Dendritic cell treated with granulocyte-macrophage colony-stimulating factor and Interleukin-4, amounts not matched to agents 40 ng/mL and 50 ng/mL, for 4 days (primary cell): ENCODE measurements around the gene CHST1.

Experiments used
- H3K27ac Mint-ChIP-seq: one replicate; pipeline ENCODE4 v1.8.0; 2022; ENCODE audit warnings: mild to moderate bottlenecking, mixed read lengths
- H3K27me3 Mint-ChIP-seq: one replicate; pipeline ENCODE4 v1.8.0; 2022; ENCODE audit warnings: mild to moderate bottlenecking, mixed read lengths
- H3K36me3 Mint-ChIP-seq: one replicate; pipeline ENCODE4 v1.8.0; 2022; ENCODE audit warnings: low read depth, mixed read lengths
- H3K4me1 Mint-ChIP-seq: one replicate; pipeline ENCODE4 v1.8.0; 2022; ENCODE audit warnings: low read depth, mixed read lengths
- H3K4me3 Mint-ChIP-seq: one replicate; pipeline ENCODE4 v1.8.0; 2022; ENCODE audit warnings: mild to moderate bottlenecking, moderate library complexity, mixed read lengths
- H3K9me3 Mint-ChIP-seq: one replicate; pipeline ENCODE4 v1.8.0; 2022; ENCODE audit warnings: mixed read lengths
- intact Hi-C: fragments of 100-400 bp; cut with micrococcal nuclease; formaldehyde crosslinking; loops from one replicate; pipeline ENCODE4 v1.15.0; 2022

CHST1 gene

DNA sequence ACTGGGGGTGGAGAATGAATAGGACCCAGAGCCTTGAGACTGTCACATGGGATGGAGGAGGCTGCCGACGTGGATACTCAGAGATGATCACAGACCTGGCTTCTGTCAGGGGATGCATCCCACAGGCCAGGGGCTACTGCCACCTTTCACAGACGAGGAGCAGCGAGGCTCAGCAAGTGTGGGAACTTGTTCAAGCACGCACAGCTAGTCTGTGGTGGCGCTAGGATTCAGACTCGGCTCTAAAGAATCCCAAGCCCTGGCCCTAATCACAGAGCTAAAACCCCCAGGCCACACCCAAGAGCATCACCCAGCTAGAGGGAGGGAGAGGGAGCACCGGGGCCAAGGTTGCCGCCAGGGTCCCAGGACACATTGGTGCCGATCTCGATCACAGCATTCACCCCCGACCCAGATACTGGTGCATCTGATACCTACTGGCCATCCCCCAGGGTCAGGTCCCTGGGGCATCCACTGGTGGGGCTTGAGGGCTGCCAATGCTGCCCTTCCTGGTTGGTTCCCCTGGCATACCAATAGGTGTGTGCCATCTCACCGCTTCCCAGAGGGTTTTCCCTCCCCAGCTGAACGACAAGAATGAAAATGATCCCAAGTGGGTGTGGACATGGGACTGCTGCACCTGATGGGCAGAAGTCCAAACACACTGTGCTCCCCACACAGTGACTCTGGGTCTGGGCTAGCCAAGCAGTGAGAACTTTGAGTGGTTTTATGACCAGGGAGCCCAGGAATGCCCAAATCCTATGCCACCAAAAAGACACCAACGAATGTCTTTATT lies 6.2 kb downstream of the CHST1 start:
- peaks cover 7% of the 10 kb centered on the region for H3K4me1 Mint-ChIP-seq
- intact Hi-C loops, result no loop called here
- no peaks in the 10 kb centered on the region for H3K36me3 Mint-ChIP-seq
- H3K27me3 Mint-ChIP-seq, result peaks cover 77% of the 10 kb centered on the region
- no peak overlapping the region for H3K4me3 Mint-ChIP-seq
- no peaks in the 10 kb centered on the region for H3K9me3 Mint-ChIP-seq
- H3K27ac Mint-ChIP-seq, result no peak overlapping the region

DNA sequence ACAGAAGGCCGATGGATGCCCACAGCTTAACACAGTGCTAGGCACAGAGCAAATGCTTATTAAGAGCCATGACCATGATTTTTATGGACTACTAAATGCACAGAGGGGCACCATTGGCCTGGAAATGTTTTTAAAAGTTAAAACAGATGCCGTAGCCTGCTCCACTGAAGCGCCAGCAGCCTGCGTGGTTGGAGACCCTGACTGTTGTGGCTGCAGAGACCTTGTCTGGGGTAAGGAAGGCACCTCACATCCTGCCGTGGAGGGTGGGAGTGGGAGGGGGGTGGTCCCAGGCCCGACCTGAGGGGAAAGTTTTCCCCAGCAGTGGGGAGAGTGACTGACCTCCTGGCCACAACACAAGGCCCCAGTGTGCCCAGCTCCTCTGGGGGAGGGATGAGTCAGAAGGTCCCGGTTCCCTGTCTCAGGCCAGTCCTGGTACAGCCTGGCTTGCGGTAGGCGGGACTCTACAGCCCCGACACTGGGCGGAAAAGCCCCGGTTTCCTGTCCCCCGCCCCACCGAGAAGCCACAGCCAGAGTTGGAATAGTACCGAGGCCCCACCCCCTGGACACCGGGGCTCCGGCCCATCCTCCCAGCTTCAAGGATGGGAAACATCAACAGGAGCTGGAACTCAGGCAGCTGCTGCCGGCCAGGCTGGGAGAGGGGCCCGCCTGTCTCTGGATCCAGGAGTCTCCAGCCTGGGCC lies 7.0 kb downstream of the CHST1 start:
- peaks cover 7% of the 10 kb centered on the region for H3K4me1 Mint-ChIP-seq
- H3K4me3 Mint-ChIP-seq, result no peak overlapping the region
- peaks cover 74% of the 10 kb centered on the region for H3K27me3 Mint-ChIP-seq
- intact Hi-C loops, result no loop called here
- H3K9me3 Mint-ChIP-seq, result no peaks in the 10 kb centered on the region
- H3K36me3 Mint-ChIP-seq, result no peaks in the 10 kb centered on the region
- H3K27ac Mint-ChIP-seq, result no peak overlapping the region

DNA sequence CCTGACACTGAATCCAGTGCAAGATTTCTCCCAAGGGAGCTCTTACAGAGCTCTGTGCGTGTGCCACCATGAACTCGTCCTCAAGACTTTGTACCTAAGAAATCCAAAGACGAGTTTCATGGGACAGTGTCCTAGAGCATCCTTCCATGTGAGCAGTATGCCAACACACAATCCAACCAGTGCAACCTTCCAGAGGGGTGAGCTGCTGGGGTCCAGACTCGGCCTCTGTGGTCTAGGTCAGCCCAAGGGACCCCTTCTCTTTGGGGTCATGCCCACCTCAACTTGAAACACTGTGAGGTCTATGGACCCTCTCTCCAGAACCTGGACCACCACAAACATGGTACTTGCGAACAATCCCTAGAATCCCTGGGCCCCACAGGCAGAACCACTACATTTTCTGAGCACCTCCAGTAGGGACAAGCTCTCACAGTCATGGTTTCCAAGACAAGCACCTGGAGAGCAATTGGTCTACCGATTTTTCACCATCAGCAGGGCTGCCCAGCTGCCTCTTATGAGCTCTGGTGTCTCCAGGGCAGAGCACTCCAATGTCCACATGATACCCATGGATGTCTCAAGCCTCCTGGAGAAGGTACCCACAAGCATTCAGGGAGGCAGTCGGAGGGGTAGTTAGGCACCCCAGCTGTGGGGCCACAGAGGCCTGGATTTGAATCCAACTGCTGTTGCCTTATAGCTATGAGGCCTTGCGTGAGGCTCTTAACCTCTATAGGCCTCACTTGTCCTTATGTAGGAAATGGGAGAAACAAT lies 7.7 kb downstream of the CHST1 start:
- no peaks in the 10 kb centered on the region for H3K36me3 Mint-ChIP-seq
- H3K9me3 Mint-ChIP-seq, result no peaks in the 10 kb centered on the region
- intact Hi-C loops, result no loop called here
- no peak overlapping the region for H3K27ac Mint-ChIP-seq
- H3K4me1 Mint-ChIP-seq, result peaks cover 7% of the 10 kb centered on the region
- peaks cover 73% of the 10 kb centered on the region for H3K27me3 Mint-ChIP-seq
- H3K4me3 Mint-ChIP-seq, result no peak overlapping the region

DNA sequence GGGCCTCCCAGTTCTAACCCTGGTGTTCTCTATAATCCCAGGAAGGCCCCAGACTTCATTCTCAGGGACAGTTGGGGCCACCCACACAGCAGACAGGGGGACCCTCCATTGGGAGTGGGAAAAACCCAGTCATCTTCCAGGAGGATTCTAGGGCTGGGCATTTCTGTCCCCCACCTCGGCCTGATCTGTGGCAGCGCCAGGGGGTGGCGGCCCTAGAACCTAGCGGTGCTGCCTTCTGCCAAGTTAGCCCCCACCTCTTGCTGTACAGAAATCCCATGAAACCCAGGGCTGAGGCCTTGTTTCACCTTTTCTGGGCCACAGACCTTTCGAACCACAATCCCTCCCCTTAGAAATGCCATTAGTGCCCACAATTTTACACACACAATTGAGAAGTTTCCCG lies 9.6 kb downstream of the CHST1 start:
- Mint-ChIP-seq H3K36me3 (no peaks in the 10 kb centered on the region), H3K9me3 (no peaks in the 10 kb centered on the region), H3K27ac (no peak overlapping the region), H3K4me1 (peaks cover 7% of the 10 kb centered on the region), H3K4me3 (no peak overlapping the region), H3K27me3 (peaks cover 71% of the 10 kb centered on the region)
- intact Hi-C loops, result loop anchor here (1.0 kb wide), 1 partner anchor 285 kb away; no protein-coding TSS in a partner anchor

DNA sequence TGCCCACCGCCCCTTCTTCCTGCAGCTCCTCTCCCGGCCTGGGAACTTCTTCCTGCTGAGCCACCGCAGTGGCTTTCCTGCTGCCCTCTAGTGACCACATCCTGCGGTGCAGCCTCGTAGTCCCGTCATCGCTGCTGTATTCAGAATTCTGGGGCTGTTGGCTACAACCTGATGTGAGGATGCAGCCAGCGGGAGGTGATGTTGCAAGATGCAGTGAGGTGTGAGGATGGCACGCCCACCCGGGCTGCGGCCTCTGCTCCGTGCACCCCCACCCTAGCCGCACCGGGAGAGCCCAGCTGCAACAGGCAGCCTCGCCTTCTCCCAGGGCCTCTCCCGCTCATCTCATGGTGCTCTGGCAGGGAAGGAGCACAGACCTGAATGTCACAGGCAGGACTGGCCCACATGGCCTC lies 10.1 kb downstream of the CHST1 start:
- Mint-ChIP-seq H3K27me3 (peaks cover 71% of the 10 kb centered on the region), H3K9me3 (no peaks in the 10 kb centered on the region), H3K4me1 (peaks cover 7% of the 10 kb centered on the region), H3K4me3 (no peak overlapping the region), H3K36me3 (no peaks in the 10 kb centered on the region), H3K27ac (no peak overlapping the region)
- intact Hi-C loops, result loop anchor here (1.0 kb wide), 1 partner anchor 284 kb away; no protein-coding TSS in a partner anchor

DNA sequence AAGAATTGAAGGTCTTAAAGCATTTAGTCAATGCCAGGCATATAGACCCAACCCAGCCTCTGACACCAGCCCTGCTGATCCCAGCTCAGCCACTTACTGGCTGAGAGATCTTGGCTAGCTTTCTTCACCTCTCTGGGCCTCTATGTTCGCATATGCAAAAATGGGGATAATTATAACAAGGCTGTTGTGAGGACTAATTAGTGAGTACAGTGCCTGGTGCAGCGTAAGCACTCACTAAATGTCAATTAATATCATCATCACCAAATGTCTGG lies 10.5 kb downstream of the CHST1 start:
- H3K27ac Mint-ChIP-seq, result no peak overlapping the region
- intact Hi-C loops, result loop anchor here (1.0 kb wide), 1 partner anchor 284 kb away; no protein-coding TSS in a partner anchor
- peaks cover 7% of the 10 kb centered on the region for H3K4me1 Mint-ChIP-seq
- peaks cover 70% of the 10 kb centered on the region for H3K27me3 Mint-ChIP-seq
- H3K4me3 Mint-ChIP-seq, result no peak overlapping the region
- H3K9me3 Mint-ChIP-seq, result no peaks in the 10 kb centered on the region
- no peaks in the 10 kb centered on the region for H3K36me3 Mint-ChIP-seq

DNA sequence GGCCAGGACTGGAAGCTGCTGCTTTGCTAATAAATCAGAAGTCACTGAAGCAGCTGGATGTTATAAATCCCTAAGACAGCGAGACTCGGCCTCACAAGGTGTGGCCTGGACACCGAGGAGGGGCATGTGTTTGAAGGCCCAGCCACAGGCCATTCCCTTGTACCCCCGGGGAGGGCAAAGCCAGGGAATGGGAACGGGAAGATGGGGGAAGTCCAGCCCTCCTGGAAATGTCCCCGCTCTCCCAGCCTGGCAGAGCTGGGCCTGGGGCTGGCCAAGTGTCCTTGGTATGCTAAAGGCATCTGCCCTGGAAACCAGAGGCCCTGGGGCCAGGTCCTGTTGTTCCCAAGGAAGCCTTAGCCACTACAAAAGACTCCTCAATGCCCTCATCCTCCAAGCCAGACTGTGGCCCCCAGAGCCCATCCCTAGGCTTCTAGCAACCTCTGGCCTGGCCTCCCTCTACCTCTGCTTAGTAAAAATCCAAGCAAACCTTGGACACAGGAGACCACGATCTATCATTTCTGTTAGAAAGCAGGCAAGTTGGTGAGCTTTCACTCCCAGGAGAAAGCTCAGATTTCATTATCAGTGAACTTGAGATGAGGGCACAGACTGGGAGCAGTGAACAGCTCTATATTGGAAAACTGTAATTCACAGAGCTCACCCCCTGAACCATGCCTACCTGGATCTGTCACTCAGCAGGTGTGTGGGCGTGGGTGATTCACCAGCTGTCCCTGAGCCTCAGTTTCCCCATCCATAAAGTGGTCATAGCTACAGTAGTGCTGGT lies 11.0 kb downstream of the CHST1 start:
- Mint-ChIP-seq H3K36me3 (no peaks in the 10 kb centered on the region), H3K27ac (no peak overlapping the region), H3K27me3 (peaks cover 70% of the 10 kb centered on the region)

DNA sequence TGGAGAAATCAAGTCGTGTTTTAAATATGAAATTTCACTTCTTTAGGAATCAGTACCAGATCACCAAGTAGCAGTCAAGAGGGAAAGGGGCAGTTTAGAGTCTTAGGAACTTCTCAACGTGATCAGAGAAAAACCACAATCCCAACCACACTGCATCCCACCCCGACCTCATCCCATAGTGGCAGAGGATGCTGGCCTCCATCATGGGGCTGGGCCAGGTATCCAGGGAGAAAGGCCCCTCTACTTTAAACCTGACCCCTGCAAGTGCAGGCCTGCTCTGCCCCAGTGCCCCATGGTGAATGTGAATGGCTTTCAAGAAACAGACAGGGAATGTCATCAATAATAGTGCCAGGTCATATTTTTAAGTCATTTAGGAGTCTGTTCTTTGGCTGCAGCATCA lies 12.1 kb downstream of the CHST1 start:
- H3K4me3 Mint-ChIP-seq, result no peak overlapping the region
- H3K36me3 Mint-ChIP-seq, result no peaks in the 10 kb centered on the region
- no peaks in the 10 kb centered on the region for H3K9me3 Mint-ChIP-seq
- no peaks in the 10 kb centered on the region for H3K4me1 Mint-ChIP-seq
- H3K27ac Mint-ChIP-seq, result no peak overlapping the region
- intact Hi-C loops, result no loop called here
- H3K27me3 Mint-ChIP-seq, result peaks cover 62% of the 10 kb centered on the region

More for the DNA sequence above, 11.0 kb downstream of the CHST1 start:
- Mint-ChIP-seq H3K4me3 (no peak overlapping the region), H3K4me1 (peaks cover 7% of the 10 kb centered on the region), H3K9me3 (no peaks in the 10 kb centered on the region)
- intact Hi-C loops, result loop anchor here (1.0 kb wide), 1 partner anchor 283 kb away; no protein-coding TSS in a partner anchor

DNA sequence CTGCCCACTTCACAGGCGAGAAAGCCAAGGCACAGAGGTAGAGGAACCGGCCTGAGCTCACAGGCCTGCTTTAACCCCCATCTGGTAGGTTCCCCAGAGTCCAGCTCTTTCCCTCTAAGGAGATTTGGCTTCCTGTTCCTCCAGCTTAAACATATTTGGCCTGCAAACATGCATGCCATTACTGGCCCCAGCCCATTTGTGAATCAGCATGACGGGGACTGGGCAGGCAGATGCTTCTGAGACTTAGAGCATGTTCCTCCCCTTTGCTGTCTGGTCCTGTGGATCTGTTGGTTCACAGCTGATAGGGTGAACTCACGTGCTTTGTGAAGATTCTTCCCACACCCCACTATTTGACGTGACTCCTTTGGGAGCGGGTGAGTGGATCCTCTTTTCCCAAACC lies 12.6 kb downstream of the CHST1 start:
- intact Hi-C loops, result no loop called here

DNA sequence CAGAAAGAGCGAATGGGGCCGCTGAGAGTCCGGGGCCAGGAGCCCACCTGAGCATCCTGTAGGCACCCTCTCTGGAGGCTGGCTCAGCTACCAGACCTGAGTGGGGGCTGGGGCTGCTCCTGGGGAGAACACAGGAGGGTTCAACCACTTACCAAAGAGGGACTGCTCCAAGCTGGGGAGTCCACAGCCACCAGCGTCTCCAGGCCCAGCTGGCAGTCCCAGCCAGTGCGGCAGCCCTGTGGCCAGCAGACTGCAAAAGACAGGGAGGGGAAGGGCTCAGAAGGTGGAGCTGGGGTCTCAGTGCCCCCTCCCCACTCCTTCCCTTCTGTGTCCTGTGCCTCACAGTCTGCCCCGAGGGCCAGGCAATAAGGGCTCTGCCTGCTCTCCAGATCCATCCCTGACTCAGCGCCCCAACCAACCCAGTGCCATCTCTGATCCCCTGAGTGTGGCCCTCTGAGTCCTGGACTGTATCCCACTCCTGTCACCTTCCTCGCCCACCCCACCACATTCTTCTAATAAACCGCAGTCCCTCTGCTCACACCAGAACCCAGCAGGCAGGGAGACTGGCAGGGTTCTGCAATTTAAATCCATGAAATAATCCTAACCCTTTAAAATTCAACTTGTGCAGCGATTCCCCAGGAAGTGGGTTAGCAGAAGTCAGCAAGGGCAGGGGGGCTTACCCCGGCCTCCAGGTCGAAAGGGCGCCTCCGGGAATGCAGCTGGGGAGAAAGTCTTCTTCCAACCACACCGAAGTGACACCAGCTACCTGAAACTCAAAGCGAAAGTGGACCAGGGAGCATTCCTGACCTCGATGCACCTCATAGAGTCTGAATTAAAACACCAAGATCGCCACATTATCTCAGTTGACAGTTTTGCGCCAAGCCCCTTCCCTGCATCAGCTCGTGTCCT lies 13.3 kb downstream of the CHST1 start:
- Mint-ChIP-seq H3K27me3 (peaks cover 59% of the 10 kb centered on the region), H3K36me3 (no peaks in the 10 kb centered on the region), H3K27ac (no peak overlapping the region), H3K4me1 (no peaks in the 10 kb centered on the region), H3K9me3 (no peaks in the 10 kb centered on the region), H3K4me3 (no peak overlapping the region)
- intact Hi-C loops, result no loop called here

More for the DNA sequence above, 12.6 kb downstream of the CHST1 start:
- H3K4me3 Mint-ChIP-seq, result no peak overlapping the region
- H3K4me1 Mint-ChIP-seq, result no peaks in the 10 kb centered on the region
- no peaks in the 10 kb centered on the region for H3K36me3 Mint-ChIP-seq
- H3K9me3 Mint-ChIP-seq, result no peaks in the 10 kb centered on the region
- H3K27ac Mint-ChIP-seq, result no peak overlapping the region
- H3K27me3 Mint-ChIP-seq, result peaks cover 63% of the 10 kb centered on the region

DNA sequence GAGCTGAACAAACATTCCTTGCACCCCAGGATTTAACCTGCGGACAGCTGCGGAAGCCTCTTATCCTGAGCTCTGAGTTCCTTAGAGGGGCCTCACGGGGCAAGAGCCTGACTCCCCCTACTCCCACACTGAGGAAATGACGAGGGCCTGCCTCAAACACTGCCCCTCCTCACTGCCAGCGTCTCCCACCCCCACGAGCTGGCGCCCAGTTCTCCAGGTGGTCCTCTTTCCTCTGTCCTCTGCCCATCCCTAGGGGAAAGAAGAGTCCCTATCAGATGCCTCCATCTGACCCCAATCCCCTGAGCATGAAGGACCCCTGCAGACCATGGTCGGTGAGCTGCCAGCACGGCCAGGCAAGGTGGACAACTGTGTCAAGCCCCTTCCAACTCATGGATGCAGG lies 14.3 kb downstream of the CHST1 start:
- Mint-ChIP-seq H3K9me3 (no peaks in the 10 kb centered on the region), H3K27ac (no peak overlapping the region), H3K4me3 (no peak overlapping the region), H3K4me1 (no peaks in the 10 kb centered on the region), H3K27me3 (peaks cover 51% of the 10 kb centered on the region), H3K36me3 (no peaks in the 10 kb centered on the region)
- intact Hi-C loops, result no loop called here

DNA sequence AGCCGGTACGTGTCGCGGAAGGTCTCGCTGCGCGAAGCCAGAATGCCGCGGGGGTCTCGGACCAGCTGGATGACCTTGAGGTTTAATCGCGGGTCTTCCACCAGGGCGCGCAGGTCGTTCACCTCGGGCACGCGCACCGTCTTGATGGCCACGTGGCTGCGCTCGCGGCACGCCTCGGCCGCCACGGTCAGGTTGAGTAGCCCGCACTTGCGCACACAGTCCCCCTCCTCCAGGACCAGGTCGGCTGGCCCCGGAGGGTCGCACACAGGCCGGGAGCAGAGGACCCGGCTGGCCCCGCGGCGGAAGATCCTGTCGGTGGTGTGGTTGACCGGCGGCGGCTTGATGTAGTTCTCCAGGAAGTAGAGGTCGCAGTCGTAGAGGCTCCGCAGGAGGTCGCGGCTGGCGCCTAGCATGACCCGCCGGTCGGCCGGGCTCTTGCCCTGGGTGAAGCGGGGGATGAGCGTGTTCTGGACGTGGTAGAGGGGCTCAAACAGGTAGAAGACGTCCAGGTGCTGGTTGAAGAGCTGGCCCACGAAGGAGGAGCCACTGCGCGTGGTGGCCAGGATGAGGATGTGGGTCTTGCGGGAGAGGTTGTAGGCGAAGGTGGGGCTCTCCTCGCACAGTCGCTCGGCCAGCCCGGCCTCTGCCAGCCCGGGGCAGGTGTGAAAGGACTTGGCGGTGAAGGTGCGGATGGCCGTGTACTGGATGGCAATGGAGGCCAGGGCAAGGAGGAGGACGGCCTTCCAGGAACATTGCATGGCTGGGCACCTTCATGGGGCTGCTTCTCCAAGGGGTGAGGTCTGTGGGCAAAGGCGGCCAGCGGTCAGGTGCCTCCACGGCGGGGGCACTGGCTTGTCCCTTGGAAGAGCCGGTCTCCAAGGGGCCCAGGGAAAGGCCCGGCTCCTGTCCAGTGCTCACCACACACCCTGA lies 15.0 kb downstream of the CHST1 start:
- Mint-ChIP-seq H3K27ac (no peak overlapping the region), H3K36me3 (no peaks in the 10 kb centered on the region), H3K4me3 (no peak overlapping the region)

More for the DNA sequence above, 15.0 kb downstream of the CHST1 start:
- Mint-ChIP-seq H3K9me3 (no peaks in the 10 kb centered on the region), H3K27me3 (peaks cover 44% of the 10 kb centered on the region), H3K4me1 (no peaks in the 10 kb centered on the region)
- intact Hi-C loops, result no loop called here
